GM11168 (cell line): ENCODE measurements around the gene REEP2.
"Not testable (repeated sequence)": the region's sequence is repeated elsewhere in the genome, so short reads cannot be mapped to it uniquely, and the experiment has no call there.

ENCODE experiments used
- in situ Hi-C: fragments of 300-500 bp; cut with MboI; formaldehyde crosslinking; loops from one replicate; pipeline ENCODE4 v1.12.0; 2022; ENCODE audit warnings: low sequenced_read_pairs; ENCODE audit not compliant: unreplicated experiment

Gene REEP2

GRCh38 chr5:138438724-138439476 is at the start of gene REEP2:
REEP2 (plus strand) TSS chr5:138439057; CDS start chr5:138439209, 152 bp downstream.
- in situ Hi-C loops, result no loop called here

GRCh38 chr5:138389332-138389731 is 49.5 kb upstream of the REEP2 start:
- in situ Hi-C loops, result no loop called here

GRCh38 chr5:138389911-138390310 is 48.9 kb upstream of the REEP2 start:
- in situ Hi-C loops, result not testable (repeated sequence)

GRCh38 chr5:138391859-138392386 is 46.9 kb upstream of the REEP2 start:
- in situ Hi-C loops, result no loop called here

- in situ Hi-C loops, result no loop called here
Measured at GRCh38 chr5:138402640-138403039, 36.2 kb upstream of the REEP2 start.

GRCh38 chr5:138408023-138408422 is 30.8 kb upstream of the REEP2 start:
- in situ Hi-C loops, result no loop called here

GRCh38 chr5:138410996-138411640 is 27.7 kb upstream of the REEP2 start:
- in situ Hi-C loops, result not testable (repeated sequence)

GRCh38 chr5:138418444-138418843 is 20.4 kb upstream of the REEP2 start:
- in situ Hi-C loops, result no loop called here

- in situ Hi-C loops, result no loop called here
Measured at GRCh38 chr5:138425079-138425478, 13.8 kb upstream of the REEP2 start.

- in situ Hi-C loops, result no loop called here
Measured at GRCh38 chr5:138435943-138436342, 2.9 kb upstream of the REEP2 start.

GRCh38 chr5:138438003-138438723 is 694 bp upstream of the REEP2 start:
- in situ Hi-C loops, result no loop called here

GRCh38 chr5:138439477-138440158 is 761 bp downstream of the REEP2 start:
- in situ Hi-C loops, result no loop called here

- in situ Hi-C loops, result no loop called here
Measured at GRCh38 chr5:138440159-138441073, 1.6 kb downstream of the REEP2 start.

GRCh38 chr5:138441221-138441620 is 2.4 kb downstream of the REEP2 start:
- in situ Hi-C loops, result no loop called here

GRCh38 chr5:138444078-138444773 is 5.4 kb downstream of the REEP2 start:
- in situ Hi-C loops, result no loop called here

GRCh38 chr5:138444774-138445546 is 6.1 kb downstream of the REEP2 start:
- in situ Hi-C loops, result no loop called here

- in situ Hi-C loops, result no loop called here
Measured at GRCh38 chr5:138445547-138446271, 6.9 kb downstream of the REEP2 start.
